Measurements from ENCODE around the gene SBF2.
A peak's percentile ranks its signal among the peaks of the same experiment; 100 is the strongest.

Gene SBF2

DNA sequence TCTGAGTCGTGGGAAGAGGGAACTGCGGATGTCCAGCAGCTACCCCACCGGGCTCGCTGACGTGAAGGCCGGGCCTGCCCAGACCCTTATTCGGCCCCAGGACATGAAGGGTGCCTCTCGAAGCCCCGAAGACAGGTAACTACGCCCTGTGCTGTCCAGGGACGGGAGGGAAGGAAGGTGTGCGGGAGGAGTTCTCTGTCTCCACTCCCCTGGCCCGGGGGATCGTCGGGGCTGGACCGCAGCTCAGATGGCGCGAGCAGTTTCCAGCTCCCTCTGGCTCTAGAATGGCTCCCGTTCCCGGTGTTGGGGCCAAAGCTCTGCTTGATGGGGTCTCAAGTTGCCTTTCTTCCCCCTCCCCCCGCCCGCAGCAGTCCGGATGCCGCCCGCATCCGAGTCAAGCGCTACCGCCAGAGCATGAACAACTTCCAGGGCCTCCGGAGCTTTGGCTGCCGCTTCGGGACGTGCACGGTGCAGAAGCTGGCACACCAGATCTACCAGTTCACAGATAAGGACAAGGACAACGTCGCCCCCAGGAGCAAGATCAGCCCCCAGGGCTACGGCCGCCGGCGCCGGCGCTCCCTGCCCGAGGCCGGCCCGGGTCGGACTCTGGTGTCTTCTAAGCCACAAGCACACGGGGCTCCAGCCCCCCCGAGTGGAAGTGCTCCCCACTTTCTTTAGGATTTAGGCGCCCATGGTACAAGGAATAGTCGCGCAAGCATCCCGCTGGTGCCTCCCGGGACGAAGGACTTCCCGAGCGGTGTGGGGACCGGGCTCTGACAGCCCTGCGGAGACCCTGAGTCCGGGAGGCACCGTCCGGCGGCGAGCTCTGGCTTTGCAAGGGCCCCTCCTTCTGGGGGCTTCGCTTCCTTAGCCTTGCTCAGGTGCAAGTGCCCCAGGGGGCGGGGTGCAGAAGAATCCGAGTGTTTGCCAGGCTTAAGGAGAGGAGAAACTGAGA lies 12.2 kb upstream of the SBF2 start:
- H3K4me3 ChIP-seq (ENCODE audit: low read depth, low read length, poor library complexity, severe bottlenecking), result peak overlapping the region; percentile 72
- peak overlapping the region; percentile 98 for H3K27ac ChIP-seq (ENCODE audit: low read depth, low read length, poor library complexity, severe bottlenecking)
- no peak overlapping the region for H2AFZ ChIP-seq (ENCODE audit: low read length)

DNA sequence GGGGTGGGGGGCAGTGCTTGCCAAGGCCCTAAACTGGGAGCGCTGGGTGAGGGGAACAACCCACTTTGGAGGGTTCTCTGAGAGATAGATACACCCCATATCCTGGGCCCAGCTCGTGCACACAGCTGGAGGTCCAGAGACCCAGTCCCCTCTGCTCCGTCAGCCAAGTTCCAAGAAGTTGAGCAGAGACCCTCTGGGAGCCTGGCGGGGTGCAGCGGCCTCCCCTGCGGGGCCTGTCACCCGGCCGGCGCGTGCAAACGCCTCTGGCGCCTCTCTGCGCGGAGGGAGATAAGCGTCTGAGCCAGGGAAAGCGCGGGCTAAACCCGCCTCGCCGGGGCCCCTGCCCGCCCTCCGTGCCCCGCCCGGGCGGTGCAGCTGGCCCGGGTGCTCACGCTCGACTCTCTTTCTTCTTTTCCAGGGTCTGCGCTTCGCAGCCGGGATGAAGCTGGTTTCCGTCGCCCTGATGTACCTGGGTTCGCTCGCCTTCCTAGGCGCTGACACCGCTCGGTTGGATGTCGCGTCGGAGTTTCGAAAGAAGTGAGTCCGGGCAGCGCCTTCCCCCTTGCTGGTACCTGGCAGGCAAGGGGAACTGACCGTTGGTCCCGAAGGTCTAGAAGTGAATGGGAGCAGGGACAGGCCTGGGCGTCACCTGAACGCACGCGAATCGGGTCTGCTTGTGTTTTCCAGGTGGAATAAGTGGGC lies 11.4 kb upstream of the SBF2 start:
- peak overlapping the region; percentile 85 for H3K4me2 ChIP-seq (ENCODE audit: low read length)
- no peak overlapping the region for H3K27ac ChIP-seq (ENCODE audit: low read depth, low read length, poor library complexity, severe bottlenecking)
- peak overlapping the region; percentile 72 for H3K4me3 ChIP-seq (ENCODE audit: low read depth, low read length, poor library complexity, severe bottlenecking)
- TF ChIP-seq, protein P1, sequence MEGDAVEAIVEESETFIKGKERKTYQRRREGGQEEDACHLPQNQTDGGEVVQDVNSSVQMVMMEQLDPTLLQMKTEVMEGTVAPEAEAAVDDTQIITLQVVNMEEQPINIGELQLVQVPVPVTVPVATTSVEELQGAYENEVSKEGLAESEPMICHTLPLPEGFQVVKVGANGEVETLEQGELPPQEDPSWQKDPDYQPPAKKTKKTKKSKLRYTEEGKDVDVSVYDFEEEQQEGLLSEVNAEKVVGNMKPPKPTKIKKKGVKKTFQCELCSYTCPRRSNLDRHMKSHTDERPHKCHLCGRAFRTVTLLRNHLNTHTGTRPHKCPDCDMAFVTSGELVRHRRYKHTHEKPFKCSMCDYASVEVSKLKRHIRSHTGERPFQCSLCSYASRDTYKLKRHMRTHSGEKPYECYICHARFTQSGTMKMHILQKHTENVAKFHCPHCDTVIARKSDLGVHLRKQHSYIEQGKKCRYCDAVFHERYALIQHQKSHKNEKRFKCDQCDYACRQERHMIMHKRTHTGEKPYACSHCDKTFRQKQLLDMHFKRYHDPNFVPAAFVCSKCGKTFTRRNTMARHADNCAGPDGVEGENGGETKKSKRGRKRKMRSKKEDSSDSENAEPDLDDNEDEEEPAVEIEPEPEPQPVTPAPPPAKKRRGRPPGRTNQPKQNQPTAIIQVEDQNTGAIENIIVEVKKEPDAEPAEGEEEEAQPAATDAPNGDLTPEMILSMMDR (IDR thresholded peaks at IDR 0.05; ENCODE audit: low read length), result no peak
- TF ChIP-seq EZH2 (IDR thresholded peaks at IDR 0.05; ENCODE audit: borderline replicate concordance, low read length), result no peak
- H3K27me3 ChIP-seq (ENCODE audit: insufficient read depth, low read length), result no peaks in the 10 kb centered on the region
- peaks cover 4% of the 10 kb centered on the region; the same call in 1 of the 2 replicates for H3K36me3 ChIP-seq (ENCODE audit: insufficient read depth, low read length)
- no peak overlapping the region for H2AFZ ChIP-seq (ENCODE audit: low read length)
- H3K79me2 ChIP-seq (ENCODE audit: insufficient read depth, low read length), result no peaks in the 10 kb centered on the region
- peaks cover 7% of the 10 kb centered on the region for H3F3A ChIP-seq (ENCODE audit: insufficient read depth, low read length)
- peak overlapping the region; percentile 65; the same call in 1 of the 2 replicates for H3K9ac ChIP-seq (ENCODE audit: low read length)
- H3K9me2 ChIP-seq (ENCODE audit: low read depth, low read length), result no peaks in the 10 kb centered on the region
- H3K4me1 ChIP-seq (ENCODE audit: insufficient read depth, low read length, severe bottlenecking), result peaks cover 81% of the 10 kb centered on the region
- no peaks in the 10 kb centered on the region for H4K20me1 ChIP-seq (ENCODE audit: insufficient read depth, low read length)
- H3K9me3 ChIP-seq (ENCODE audit: low read length), result no peaks in the 10 kb centered on the region

More for the DNA sequence above, 12.2 kb upstream of the SBF2 start:
- Histone ChIP-seq H3K79me2 (ENCODE audit: insufficient read depth, low read length) (no peaks in the 10 kb centered on the region), H3K36me3 (ENCODE audit: insufficient read depth, low read length) (peaks cover 4% of the 10 kb centered on the region; the same call in 1 of the 2 replicates), H3K4me2 (ENCODE audit: low read length) (peak overlapping the region; percentile 85), H4K20me1 (ENCODE audit: insufficient read depth, low read length) (no peaks in the 10 kb centered on the region), H3K4me1 (ENCODE audit: insufficient read depth, low read length, severe bottlenecking) (peaks cover 89% of the 10 kb centered on the region), H3K9ac (ENCODE audit: low read length) (peak overlapping the region; percentile 83; the same call in 1 of the 2 replicates), H3K27me3 (ENCODE audit: insufficient read depth, low read length) (no peaks in the 10 kb centered on the region), H3F3A (ENCODE audit: insufficient read depth, low read length) (peaks cover 11% of the 10 kb centered on the region), H3K9me2 (ENCODE audit: low read depth, low read length) (no peaks in the 10 kb centered on the region), H3K9me3 (ENCODE audit: low read length) (no peaks in the 10 kb centered on the region)
- TF ChIP-seq, protein P1 (IDR thresholded peaks at IDR 0.05; ENCODE audit: low read length), result no peak
- no peak for TF ChIP-seq EZH2 (IDR thresholded peaks at IDR 0.05; ENCODE audit: borderline replicate concordance, low read length)

DNA sequence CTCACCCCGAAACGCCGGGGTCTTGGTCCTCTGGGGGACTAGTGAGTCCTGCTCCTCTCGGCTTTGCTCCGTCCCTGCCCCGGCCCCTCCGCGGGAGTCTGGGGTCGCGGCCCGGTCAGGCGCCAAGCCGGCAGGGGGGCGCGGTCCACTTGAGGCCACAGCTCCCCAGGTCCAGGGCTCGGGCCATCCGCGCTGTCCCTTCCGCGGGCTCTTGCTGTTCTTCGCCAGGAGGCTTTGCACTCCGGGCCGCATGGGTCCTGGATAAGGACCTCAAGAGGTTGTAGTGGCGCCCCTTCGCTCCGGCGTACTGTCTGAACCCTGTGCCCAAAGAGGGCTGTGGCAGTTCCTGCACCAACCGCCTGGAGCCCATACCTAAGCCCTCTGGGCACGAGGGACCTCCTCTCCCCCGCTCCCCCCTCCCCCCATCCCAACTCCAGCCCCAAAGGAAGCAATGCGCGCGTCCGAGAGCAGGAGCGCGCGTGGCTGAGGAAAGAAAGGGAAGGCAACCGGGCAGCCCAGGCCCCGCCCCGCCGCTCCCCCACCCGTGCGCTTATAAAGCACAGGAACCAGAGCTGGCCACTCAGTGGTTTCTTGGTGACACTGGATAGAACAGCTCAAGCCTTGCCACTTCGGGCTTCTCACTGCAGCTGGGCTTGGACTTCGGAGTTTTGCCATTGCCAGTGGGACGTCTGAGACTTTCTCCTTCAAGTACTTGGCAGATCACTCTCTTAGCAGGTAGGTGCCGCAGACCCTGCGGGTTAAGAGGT lies 10.7 kb upstream of the SBF2 start, which contains the start of gene ADM:
Gene ADM (plus strand): TSS at position 579 of the 767 bp plus-strand sequence. CDS start 628 bp downstream, outside the sequence.
- peaks cover 4% of the 10 kb centered on the region; the same call in 1 of the 2 replicates for H3K36me3 ChIP-seq (ENCODE audit: insufficient read depth, low read length)
- H3K79me2 ChIP-seq (ENCODE audit: insufficient read depth, low read length), result no peaks in the 10 kb centered on the region
- H3K27me3 ChIP-seq (ENCODE audit: insufficient read depth, low read length), result no peaks in the 10 kb centered on the region
- no peaks in the 10 kb centered on the region for H3F3A ChIP-seq (ENCODE audit: insufficient read depth, low read length)
- peak within 1 kb of the TSS; percentile 72 for H3K4me3 ChIP-seq (ENCODE audit: low read depth, low read length, poor library complexity, severe bottlenecking)
- no peaks in the 10 kb centered on the region for H4K20me1 ChIP-seq (ENCODE audit: insufficient read depth, low read length)
- H3K9me2 ChIP-seq (ENCODE audit: low read depth, low read length), result no peaks in the 10 kb centered on the region
- H2AFZ ChIP-seq (ENCODE audit: low read length), result no peak within 1 kb of the TSS
- H3K9me3 ChIP-seq (ENCODE audit: low read length), result no peaks in the 10 kb centered on the region
- no peak within 1 kb of the TSS for H3K27ac ChIP-seq (ENCODE audit: low read depth, low read length, poor library complexity, severe bottlenecking)
- H3K4me1 ChIP-seq (ENCODE audit: insufficient read depth, low read length, severe bottlenecking), result peaks cover 74% of the 10 kb centered on the region
- peak within 1 kb of the TSS; percentile 65 for H3K9ac ChIP-seq (ENCODE audit: low read length)
- TF ChIP-seq EZH2 (IDR thresholded peaks at IDR 0.05; ENCODE audit: borderline replicate concordance, low read length), result no peak
- TF ChIP-seq, protein P1 (IDR thresholded peaks at IDR 0.05; ENCODE audit: low read length), result peak; percentile 65
- H3K4me2 ChIP-seq (ENCODE audit: low read length), result peak within 1 kb of the TSS; percentile 85

Measured in OCI-LY1 (cell line).